Kidney (tissue), 14 donors: ENCODE results near the gene PDHX. TPM values are rescaled to one million over a fixed set of nuclear protein-coding genes. Genes with fewer than 3 reads are reported as not detected.

Experiments
- DNase-seq, 5 donors: peaks; one replicate each; pipeline ENCODE4 v3.0.0-alpha.2; 2013 to 2020
- FAIRE-seq: peaks from 2 replicates; lab custom pipeline; 2012; peaks lifted over from hg19 to GRCh38; lab: Jason Lieb, UNC
- H3K27ac ChIP-seq, 2 donors: one replicate each; pipeline ENCODE4 v1.7.0; 2013; ENCODE audit warnings: low read depth in 2 of 2, low read length in 2 of 2, inconsistent platforms in 1 of 2
- H3K27me3 ChIP-seq: one replicate; pipeline ENCODE4 v1.7.1; 2013; ENCODE audit warnings: low read length, inconsistent platforms; ENCODE audit not compliant: control insufficient read depth, insufficient read depth
- H3K36me3 ChIP-seq, 3 donors: one replicate each; pipeline versions ENCODE4 v1.7.0 to v1.7.1; 2013; ENCODE audit warnings: low read length in 3 of 3, control low read depth in 1 of 3, inconsistent platforms in 1 of 3; ENCODE audit not compliant: insufficient read depth in 3 of 3, control insufficient read depth in 2 of 3
- H3K4me1 ChIP-seq, 3 donors: one replicate each; pipeline versions ENCODE4 v1.7.0 to v1.7.1; 2013; ENCODE audit warnings: low read length in 3 of 3, inconsistent platforms in 1 of 3, low read depth in 1 of 3; ENCODE audit not compliant: control insufficient read depth in 2 of 3, insufficient read depth in 2 of 3
- H3K4me3 ChIP-seq, 3 donors: one replicate each; pipeline versions ENCODE4 v1.7.0 to v1.8.1; 2013; ENCODE audit warnings: low read length in 3 of 3, control low read depth in 1 of 3, inconsistent platforms in 1 of 3
- H3K9ac ChIP-seq, 3 donors: one replicate each; pipeline versions ENCODE4 v1.7.0 to v1.7.1; 2013; ENCODE audit warnings: low read length in 3 of 3, control low read depth in 1 of 3, inconsistent platforms in 1 of 3
- H3K9me3 ChIP-seq, 3 donors: one replicate each; pipeline versions ENCODE4 v1.7.0 to v1.7.1; 2013; ENCODE audit warnings: low read length in 3 of 3, control low read depth in 1 of 3, inconsistent platforms in 1 of 3; ENCODE audit not compliant: control insufficient read depth in 2 of 3, insufficient read depth in 1 of 3
- intact Hi-C: fragments of 100-400 bp; cut with DNase I; formaldehyde crosslinking; loops from one replicate; pipeline ENCODE4 v1.11.1; 2022
- polyA plus RNA-seq: library from polyadenylated mRNA; stranded (reverse); fragments of 350-450 nt; fragmentation: Illumina TruSeq; extraction: RNeasy Lipid Tissue Mini Kit (QIAGEN cat#74804); gene quantifications from one replicate; pipeline ENCODE4 v1.2.3, GENCODE V29; 2014; ENCODE audit warnings: low read depth, low replicate concordance; ENCODE audit not compliant: insufficient read depth
- total RNA-seq: library from RNA; stranded (reverse); fragmentation: NEBNext Ultra II Directional; extraction: Animal tissue kit (Norgen Biotek cat#: 25700); gene quantifications from one replicate; pipeline ENCODE4 v1.2.1, GENCODE V29; 2021
- TF ChIP-seq, protein P1 (sequence below): IDR thresholded peaks from 3 replicates; pipeline ENCODE4 v1.5.1; 2012; ENCODE audit warnings: mild to moderate bottlenecking, moderate library complexity, borderline replicate concordance; ENCODE audit not compliant: insufficient read depth; ENCODE audit errors: extremely low read depth
- donor health status: control.
- donor health status: control.
- donor health status: control.
- donor health status: control.
- donor health status: control.
- donor health status: DM: yes; HTN: yes; CAD: no.
- donor health status: Normal renal cell carcinoma (clear cell type).

PDHX gene
- total and polyA plus RNA-seq, 2 donors from 2014 or later = 29.6 to 32.6 TPM

DNA sequence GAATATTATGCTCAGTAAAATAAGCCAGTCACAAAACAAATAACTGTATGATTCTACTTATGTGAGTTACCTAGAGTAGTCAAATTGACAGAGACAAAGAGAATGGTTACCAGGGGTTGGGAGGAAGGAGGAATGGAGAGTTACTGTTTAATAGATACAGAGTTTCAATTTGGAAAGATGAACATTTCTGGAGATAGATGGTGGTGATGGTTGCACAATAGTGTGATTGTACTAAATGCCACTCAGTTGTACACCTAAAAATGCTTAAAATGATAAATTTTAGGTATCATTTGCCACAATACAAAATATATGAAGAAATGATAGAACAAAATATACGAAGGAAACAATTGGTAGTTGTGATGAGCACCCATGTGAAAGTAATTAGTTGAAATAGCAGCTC lies 43.4 kb downstream of the PDHX start:
- no peak overlapping the region for H3K4me3 ChIP-seq
- H3K27me3 ChIP-seq = no peaks in the 10 kb centered on the region
- TF ChIP-seq, protein P1, sequence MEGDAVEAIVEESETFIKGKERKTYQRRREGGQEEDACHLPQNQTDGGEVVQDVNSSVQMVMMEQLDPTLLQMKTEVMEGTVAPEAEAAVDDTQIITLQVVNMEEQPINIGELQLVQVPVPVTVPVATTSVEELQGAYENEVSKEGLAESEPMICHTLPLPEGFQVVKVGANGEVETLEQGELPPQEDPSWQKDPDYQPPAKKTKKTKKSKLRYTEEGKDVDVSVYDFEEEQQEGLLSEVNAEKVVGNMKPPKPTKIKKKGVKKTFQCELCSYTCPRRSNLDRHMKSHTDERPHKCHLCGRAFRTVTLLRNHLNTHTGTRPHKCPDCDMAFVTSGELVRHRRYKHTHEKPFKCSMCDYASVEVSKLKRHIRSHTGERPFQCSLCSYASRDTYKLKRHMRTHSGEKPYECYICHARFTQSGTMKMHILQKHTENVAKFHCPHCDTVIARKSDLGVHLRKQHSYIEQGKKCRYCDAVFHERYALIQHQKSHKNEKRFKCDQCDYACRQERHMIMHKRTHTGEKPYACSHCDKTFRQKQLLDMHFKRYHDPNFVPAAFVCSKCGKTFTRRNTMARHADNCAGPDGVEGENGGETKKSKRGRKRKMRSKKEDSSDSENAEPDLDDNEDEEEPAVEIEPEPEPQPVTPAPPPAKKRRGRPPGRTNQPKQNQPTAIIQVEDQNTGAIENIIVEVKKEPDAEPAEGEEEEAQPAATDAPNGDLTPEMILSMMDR = no peak
- FAIRE-seq (no peak), DNase-seq (no peak)
- H3K4me1 ChIP-seq = no peaks in the 10 kb centered on the region
- intact Hi-C loops = no loop called here
- H3K9ac ChIP-seq = no peak overlapping the region
- H3K9me3 ChIP-seq = no peaks in the 10 kb centered on the region
- no peak overlapping the region for H3K27ac ChIP-seq
- H3K36me3 ChIP-seq = no peaks in the 10 kb centered on the region

DNA sequence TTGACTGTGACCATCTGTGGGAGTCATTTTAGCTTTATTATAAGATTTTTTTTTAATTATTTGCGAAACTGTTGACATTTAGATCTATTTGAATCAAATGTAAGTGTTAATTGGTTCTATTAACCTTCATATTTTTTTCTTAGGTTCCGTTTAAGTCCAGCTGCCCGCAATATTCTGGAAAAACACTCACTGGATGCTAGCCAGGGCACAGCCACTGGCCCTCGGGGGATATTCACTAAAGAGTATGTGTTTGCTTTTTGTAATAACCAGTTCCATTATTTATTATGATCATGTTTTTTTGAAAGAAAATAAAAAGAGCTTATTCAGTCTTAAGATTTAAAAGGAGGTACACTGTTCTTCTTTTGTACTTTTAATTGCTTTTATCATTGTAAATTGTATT lies 43.9 kb downstream of the PDHX start:
- H3K9ac ChIP-seq = no peak overlapping the region
- TF ChIP-seq, protein P1 = no peak
- DNase-seq (peak in 3 of 5 donors; percentile 12 to 67 (median 22)), FAIRE-seq (peak; percentile 66)
- no peaks in the 10 kb centered on the region for H3K4me1 ChIP-seq
- H3K9me3 ChIP-seq = no peaks in the 10 kb centered on the region
- no peak overlapping the region for H3K4me3 ChIP-seq
- H3K27ac ChIP-seq = no peak overlapping the region
- intact Hi-C loops = no loop called here
- no peaks in the 10 kb centered on the region for H3K36me3 ChIP-seq
- no peaks in the 10 kb centered on the region for H3K27me3 ChIP-seq

DNA sequence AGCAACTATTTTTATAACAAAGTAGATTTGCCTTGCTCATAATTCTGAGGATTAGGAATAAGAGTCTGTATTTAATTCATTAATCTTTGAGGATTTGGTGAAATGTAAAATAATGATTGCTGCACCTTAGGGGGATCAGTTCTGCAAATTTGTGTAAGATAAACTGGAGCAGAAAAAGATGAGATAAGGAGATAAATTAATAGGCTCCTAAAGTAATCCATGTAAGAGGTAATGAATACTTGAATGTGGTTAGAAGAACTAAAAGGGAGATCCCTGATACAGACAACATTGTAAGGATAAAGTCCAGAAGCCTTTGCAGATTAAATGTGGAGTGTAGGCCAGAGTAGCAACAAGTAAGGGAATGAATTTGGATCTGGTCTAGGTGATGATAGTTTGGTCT lies 45.6 kb downstream of the PDHX start:
- Histone ChIP-seq H3K9ac (no peak overlapping the region), H3K27me3 (no peaks in the 10 kb centered on the region), H3K27ac (no peak overlapping the region), H3K4me3 (no peak overlapping the region), H3K4me1 (no peaks in the 10 kb centered on the region), H3K36me3 (no peaks in the 10 kb centered on the region), H3K9me3 (no peaks in the 10 kb centered on the region)
- no peak for FAIRE-seq
- TF ChIP-seq, protein P1 = no peak
- intact Hi-C loops = no loop called here
- no peak for DNase-seq

DNA sequence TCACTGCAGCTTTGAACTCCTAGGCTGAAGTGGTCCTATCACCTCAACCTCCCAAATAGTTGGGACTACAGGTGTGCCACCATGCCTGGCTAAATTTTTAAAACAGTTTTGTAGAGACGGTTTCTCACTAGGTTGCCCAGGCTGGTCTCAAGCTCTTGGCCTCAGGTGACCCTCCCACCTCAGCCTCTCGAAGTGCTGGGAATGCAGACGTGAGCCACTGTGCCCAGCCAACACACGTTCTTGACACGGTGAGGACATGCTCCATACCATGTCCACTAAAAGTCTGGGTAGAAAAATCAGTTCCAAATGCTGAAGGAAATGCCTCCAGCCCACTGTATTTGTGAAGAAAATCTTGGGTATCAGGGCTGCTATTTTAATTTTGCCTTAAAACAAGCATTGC lies 46.9 kb downstream of the PDHX start:
- Histone ChIP-seq H3K4me1 (no peaks in the 10 kb centered on the region), H3K9me3 (no peaks in the 10 kb centered on the region), H3K9ac (no peak overlapping the region), H3K36me3 (peaks cover 0 to 5% (median 0%) of the 10 kb centered on the region in 3 donors), H3K27me3 (no peaks in the 10 kb centered on the region), H3K27ac (no peak overlapping the region), H3K4me3 (no peak overlapping the region)
- FAIRE-seq (no peak), DNase-seq (no peak)
- TF ChIP-seq, protein P1 = no peak
- intact Hi-C loops = no loop called here
